H1 (cell line): ENCODE measurements around the gene AATK. TPM values are rescaled to one million over a fixed set of nuclear protein-coding genes. Genes with fewer than 3 reads are reported as not detected.

ENCODE experiments used
- CHD1 ChIP-seq: IDR thresholded peaks from 2 replicates; pipeline ENCODE4 v1.6.1; 2012; ENCODE audit warnings: low read depth, low read length, improper control_type of control experiment
- EP300 ChIP-seq, 2 experiments: IDR thresholded peaks; 1 replicate in 1 of 2; 2 replicates in 1 of 2; pipeline ENCODE4 v1.6.1; 2011 to 2012; ENCODE audit warnings: low read depth in 2 of 2, low read length in 2 of 2, mild to moderate bottlenecking in 2 of 2, borderline replicate concordance in 1 of 2, inconsistent platforms in 1 of 2, moderate library complexity in 1 of 2
- GTF2F1 ChIP-seq: IDR thresholded peaks from 2 replicates; pipeline ENCODE4 v1.6.1; 2012; ENCODE audit warnings: low read depth, low read length, improper control_type of control experiment, borderline replicate concordance
- KDM5A ChIP-seq: fragments of 200-600 bp; IDR thresholded peaks from 2 replicates; pipeline ENCODE4 v1.7.1; 2012; ENCODE audit warnings: mild to moderate bottlenecking, low read length, inconsistent platforms, mixed read lengths
- RFX5 ChIP-seq: IDR thresholded peaks from 2 replicates; pipeline ENCODE4 v1.6.1; 2011; ENCODE audit warnings: low read depth, low read length, improper control_type of control experiment, borderline replicate concordance
- SAP30 ChIP-seq: fragments of 300-600 bp; sonication (generic); IDR thresholded peaks from 2 replicates; pipeline ENCODE4 v1.7.1; 2012; ENCODE audit warnings: low read length, moderate library complexity, mild to moderate bottlenecking, inconsistent platforms; ENCODE audit not compliant: insufficient read depth, insufficient replicate concordance
- SUZ12 ChIP-seq: fragments of 200-600 bp; sonication (generic); IDR thresholded peaks from 2 replicates; pipeline ENCODE4 v1.6.1; 2012; ENCODE audit warnings: mild to moderate bottlenecking, inconsistent platforms, low read length, moderate library complexity, mixed read lengths
- ZNF274 ChIP-seq: IDR thresholded peaks from 2 replicates; pipeline ENCODE4 v1.7.0; 2012; ENCODE audit warnings: low read length, borderline replicate concordance; ENCODE audit errors: extremely low read depth
- polyA plus RNA-seq, 7 experiments: library from polyadenylated mRNA; depleted of rRNA in 3 of 7; stranded (reverse) in 5 of 7; unstranded in 2 of 7; fragments of >200 nt in 5 of 7; fragments of 200-250 nt in 2 of 7; gene quantifications; 1 replicate in 5 of 7; 2 replicates in 1 of 7; 4 replicates in 1 of 7; pipeline versions ENCODE4 v1.2.1 to v1.2.3, GENCODE V29; 2011 to 2013; ENCODE audit warnings: missing spikeins in 2 of 7, mixed read lengths in 2 of 7
- total RNA-seq: library from RNA; stranded (reverse); fragmentation: NEBNext Ultra II Directional; extraction: Animal tissue kit (Norgen Biotek cat#: 25700); gene quantifications from 2 replicates; pipeline ENCODE4 v1.2.1, GENCODE V29; 2021

AATK gene
- total and polyA plus RNA-seq, 2 of the 8 experiments (the other 6 are each of a cell fraction or from before 2014, with no cell fraction given) = 1.7 to 3.5 TPM

DNA sequence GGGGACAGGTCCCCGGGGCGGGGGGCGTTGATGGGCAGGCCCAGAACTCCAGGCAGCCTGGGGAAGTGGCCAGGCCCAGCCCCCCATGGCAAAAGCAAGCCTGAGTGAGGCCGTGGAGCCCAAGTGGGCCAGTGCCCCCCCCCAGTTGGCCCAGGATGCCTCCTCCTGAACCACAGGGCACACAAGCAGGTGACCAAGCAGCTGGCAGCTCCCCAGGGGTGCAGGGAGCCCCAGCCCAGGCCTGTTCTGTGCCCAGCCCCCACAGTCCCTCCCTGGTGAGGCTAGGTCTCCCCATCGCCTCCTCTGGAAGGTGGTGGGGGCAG, 38.9 kb downstream of the AATK start (continued):
- no peak for TF ChIP-seq EP300 (IDR thresholded peaks at IDR 0.05; ENCODE audit: borderline replicate concordance in 1 of 2, low read depth in 2 of 2, low read length in 2 of 2)
- TF ChIP-seq GTF2F1 = no peak
- TF ChIP-seq RFX5 = no peak
- TF ChIP-seq SAP30 = no peak
- no peak for TF ChIP-seq CHD1
- TF ChIP-seq ZNF274 = no peak
- TF ChIP-seq KDM5A = no peak
- TF ChIP-seq SUZ12 = no peak
